Hypothalamus (tissue), 51 donors: Measurements from ENCODE around the gene SALL3.

ENCODE experiments used
- DNase-seq, 51 donors: peaks; one replicate each; lab custom pipeline; 2025; lab: John Stamatoyannopoulos, UW

Gene SALL3

DNA sequence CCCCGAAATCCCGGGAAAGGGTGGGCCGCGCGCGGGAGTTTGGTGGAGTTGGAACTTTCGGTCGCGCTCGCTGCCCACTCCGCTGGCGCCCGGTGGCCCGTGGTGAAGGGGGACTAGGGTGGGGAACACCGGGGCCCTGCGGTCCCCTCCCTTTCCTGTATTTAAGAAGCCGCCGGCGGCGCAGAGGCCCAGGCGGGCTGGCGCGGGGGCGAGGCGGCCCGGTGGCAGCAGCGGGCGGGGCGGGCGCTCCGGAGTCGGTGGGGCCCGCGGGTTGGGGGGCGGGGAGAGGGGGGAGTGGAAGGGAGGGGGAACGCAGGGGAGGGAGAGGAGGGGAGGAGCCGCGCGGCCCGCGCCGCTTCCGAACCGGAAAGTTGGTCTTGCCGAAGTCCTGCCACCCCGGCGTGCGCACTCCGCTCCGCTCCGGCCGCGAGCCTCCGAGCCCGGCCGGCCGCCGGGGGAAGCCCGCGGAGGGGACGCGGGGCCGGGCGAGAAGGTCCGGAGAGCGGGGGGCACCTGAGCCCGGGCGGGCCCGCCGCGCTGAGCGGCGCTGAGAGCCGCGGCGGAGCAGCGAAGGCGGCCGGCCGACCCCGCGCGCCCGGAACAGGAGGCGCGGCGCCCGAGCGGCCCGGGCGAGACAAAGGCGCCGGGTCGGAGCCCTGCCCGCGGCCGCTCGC is 425 bp upstream of the SALL3 start:
- DNase-seq: peak in 21 of 51 donors; percentile 24 to 77 (median 52)

DNA sequence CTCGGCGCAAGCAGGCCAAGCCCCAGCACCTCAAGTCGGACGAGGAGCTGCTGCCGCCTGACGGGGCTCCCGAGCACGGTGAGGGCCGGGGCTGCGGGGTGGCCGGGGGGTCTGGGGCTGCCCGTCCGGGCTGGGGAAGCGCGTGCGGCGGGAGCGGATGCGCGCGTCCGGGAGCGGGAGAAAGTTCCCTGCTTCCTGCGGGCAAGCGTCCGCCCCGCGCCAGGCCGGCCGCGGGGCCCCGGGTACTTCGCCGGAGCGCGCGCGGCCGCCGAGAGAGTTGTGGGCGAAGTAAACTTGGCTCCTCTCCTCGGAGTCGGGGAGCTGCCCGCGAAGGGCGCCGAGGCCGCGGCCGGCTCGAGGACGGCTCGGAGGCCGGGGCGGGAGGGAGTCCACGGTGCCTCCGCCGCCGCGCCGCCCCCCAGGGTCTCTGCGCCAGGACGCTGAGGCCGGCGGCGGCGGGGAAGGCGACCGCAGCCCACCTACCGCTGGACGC is 707 bp downstream of the SALL3 start:
- no peak for DNase-seq

DNA sequence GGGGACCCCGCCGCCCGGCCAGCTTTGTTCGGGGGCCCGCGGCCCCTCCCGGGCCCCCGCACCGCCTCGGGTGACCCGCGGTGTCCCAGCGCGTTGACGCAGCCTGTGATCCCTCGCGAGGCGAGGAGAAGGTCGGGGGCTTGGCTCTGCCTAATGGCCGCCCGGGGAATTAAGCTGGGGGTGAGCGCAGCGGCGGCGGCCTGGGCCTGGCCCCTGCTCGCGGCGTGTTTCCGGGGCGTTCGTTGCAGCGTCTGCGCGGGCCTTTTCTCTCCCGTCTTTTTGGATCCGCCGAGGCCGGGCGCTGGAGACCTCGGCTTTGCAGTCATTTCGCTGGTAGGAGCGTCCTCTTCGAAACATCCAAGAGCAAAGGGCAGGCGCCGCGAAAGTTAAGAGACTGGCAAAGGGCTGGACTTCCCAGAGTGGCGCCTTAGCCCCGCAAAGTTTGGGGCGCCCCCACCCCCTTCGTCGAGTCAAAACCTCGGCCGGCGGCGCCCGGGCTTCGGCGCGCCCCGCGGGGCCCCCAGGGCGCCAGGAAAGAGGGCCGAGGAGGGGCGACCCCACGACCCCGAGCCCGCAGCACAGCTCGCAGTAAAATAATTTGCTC is 1.3 kb downstream of the SALL3 start:
- no peak for DNase-seq

- no peak for DNase-seq
These were observed 1.8 kb downstream of the SALL3 start for GRCh38 chr18:78981394-78981831.

- DNase-seq: peak in 1 of 51 donors; percentile 37
These were observed 2.5 kb downstream of the SALL3 start for GRCh38 chr18:78981989-78982620.

GRCh38 chr18:78983512-78983911 is 3.9 kb downstream of the SALL3 start:
- peak in 1 of 51 donors; percentile 43 for DNase-seq

DNA sequence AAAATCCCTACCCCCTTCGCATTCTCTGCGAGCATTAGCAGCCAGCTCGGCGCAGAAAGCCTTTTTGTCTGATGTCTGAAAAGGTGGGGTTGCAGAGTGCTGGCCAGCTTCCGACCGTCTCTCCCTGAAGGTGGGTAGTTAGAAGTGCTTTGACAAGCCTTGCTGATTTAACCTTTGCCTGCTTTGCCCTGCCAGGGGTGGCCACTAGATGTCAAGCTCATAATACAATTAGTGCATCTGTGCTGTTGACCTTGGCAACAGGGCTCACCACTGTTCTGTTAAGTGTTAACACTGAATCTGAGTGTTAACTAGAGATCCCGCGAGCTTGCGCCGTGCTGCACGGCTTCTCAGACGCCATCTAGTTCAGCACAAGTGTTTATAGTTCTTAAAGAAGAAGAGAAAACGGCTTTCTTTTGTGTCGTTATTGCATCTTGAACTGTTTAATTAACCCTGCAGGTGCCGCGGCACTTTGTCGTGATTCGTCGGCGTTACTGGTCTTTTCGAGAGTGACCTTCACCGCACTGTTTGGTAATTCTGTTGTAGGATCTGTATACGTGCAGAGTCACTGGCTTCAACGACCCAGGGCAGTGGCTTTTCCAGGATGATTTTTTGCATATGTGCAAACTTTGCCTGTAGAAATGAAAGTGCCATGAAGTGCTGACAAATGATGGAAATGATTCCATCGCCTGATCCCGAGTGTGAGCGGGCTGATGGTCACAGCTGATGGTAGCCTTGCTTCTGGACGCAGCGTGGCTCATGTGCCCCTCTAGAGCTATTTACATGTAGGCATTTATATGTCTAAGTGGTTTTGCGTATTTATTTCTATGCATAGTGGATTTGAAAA is 5.5 kb downstream of the SALL3 start:
- peak in 5 of 51 donors; percentile 26 to 44 (median 38) for DNase-seq

DNA sequence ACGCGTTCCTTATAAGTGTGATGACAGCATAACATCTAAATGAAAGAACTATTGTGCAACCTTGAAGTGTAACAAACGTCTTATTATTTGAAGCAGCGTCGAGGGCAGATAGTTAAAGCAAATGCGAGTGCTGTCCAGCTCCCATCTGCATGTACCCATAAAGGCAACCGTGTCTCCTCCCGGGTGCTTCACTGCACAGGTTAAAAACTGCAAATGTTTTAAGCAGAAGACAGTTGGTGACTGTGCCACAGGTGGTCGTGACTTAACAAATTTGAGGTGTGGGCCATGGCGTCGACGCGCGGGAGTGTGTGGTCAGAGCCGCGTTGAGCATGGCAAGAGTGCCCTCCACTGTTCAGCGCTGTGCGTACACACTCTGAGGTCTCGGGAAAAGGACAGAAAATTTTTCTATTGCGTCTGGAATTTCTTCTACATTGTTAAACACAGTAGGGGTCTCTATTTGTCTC is 6.4 kb downstream of the SALL3 start:
- DNase-seq: peak in 24 of 51 donors; percentile 9 to 66 (median 45)

- DNase-seq: no peak
These were observed 11.8 kb downstream of the SALL3 start for GRCh38 chr18:78991446-78991845.

DNA sequence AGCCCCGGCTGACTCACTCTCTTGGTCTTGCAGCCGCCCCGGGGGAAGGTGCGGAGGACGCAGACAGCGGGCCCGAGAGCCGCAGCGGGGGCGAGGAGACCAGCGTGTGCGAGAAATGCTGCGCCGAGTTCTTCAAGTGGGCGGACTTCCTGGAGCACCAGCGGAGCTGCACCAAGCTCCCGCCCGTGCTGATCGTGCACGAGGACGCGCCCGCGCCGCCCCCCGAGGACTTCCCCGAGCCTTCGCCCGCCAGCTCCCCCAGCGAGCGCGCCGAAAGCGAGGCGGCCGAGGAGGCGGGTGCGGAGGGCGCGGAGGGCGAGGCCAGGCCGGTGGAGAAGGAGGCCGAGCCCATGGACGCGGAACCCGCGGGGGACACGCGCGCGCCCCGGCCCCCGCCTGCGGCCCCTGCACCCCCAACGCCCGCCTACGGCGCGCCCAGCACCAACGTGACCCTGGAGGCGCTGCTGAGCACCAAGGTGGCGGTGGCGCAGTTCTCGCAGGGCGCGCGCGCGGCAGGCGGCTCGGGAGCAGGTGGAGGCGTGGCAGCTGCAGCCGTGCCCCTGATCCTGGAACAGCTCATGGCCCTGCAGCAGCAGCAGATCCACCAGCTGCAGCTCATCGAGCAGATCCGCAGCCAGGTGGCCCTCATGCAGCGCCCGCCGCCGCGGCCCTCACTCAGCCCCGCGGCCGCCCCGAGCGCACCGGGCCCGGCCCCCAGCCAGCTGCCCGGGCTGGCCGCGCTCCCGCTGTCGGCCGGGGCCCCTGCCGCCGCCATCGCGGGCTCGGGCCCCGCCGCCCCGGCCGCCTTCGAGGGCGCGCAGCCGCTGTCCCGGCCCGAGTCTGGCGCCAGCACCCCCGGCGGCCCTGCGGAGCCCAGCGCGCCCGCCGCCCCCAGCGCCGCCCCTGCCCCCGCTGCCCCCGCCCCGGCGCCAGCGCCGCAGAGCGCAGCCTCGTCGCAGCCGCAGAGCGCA is 12.7 kb downstream of the SALL3 start:
- no peak for DNase-seq

GRCh38 chr18:78993014-78993926 is 13.7 kb downstream of the SALL3 start:
- DNase-seq: no peak

GRCh38 chr18:78994000-78994399 is 14.4 kb downstream of the SALL3 start:
- DNase-seq: no peak

- no peak for DNase-seq
These were observed 14.9 kb downstream of the SALL3 start for GRCh38 chr18:78994531-78994930.

- no peak for DNase-seq
These were observed 15.5 kb downstream of the SALL3 start for GRCh38 chr18:78994977-78995582.

DNA sequence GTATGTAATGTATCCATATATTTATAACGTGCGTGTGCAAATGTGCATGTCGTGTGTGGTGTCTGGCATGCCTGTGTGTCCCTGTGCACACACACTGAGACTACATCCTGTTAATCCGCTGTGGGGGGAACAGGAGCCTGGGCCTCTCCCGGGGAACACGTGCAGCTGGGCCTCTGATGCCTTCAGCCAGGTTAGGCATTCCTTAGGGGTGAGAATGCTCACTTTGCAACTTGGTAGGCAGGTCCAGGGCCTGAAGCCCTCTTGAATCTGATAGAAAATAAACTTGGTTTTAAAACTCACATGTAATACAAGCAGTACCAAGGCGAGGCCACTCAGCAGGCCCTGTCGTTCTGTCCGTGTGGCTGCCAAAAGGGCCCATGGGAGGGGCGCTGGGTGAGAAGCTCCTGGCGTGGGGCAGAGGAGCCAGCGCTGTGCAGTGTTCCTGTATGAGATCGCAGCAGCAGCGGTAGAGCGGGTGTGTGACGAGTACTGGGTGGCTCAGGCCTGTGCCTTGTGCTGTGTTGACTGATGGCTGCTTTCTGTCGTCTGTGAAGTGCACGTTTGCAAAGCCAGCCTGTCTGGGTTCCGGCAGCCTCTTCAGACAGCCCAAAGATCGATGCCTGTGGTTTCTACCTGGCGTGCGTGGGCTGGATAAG is 16.2 kb downstream of the SALL3 start:
- DNase-seq: peak in 1 of 51 donors; percentile 36

DNA sequence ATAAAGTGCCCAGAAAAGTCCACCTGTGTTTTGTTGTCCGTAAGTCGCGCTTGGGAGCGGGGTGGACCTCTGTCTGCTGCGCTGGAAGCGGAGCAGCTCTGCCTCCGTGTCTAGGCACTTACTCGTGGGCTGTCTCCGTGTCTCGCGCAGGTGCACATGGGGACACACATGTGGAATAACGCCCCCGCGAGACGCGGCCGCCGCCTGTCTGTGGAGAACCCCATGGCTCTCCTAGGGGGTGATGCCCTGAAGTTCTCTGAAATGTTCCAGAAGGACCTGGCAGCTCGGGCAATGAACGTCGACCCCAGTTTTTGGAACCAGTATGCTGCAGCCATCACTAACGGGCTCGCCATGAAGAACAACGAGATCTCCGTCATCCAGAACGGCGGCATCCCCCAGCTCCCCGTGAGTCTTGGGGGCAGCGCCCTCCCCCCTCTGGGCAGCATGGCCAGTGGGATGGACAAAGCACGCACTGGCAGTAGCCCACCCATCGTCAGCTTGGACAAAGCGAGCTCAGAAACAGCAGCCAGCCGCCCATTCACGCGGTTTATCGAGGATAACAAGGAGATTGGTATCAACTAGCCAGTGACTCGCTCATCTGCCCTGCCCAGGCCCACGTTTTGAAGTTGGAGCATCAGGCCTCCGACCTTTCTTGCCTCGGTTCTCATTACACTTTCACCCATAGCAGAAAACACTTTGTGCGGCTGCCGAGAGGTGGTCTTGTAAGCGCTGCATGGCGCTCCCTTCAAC is 17.3 kb downstream of the SALL3 start:
- DNase-seq: no peak
